ENCODE measurements around the gene TENM3.

The TENM3 gene

GRCh38 chr4:182528819-182529218 is 285.6 kb downstream of the TENM3 start:
- DNase-seq (ENCODE audit: insufficient read length, low spot score) (no peak), FAIRE-seq (peak; percentile 11)
- TF ChIP-seq CTCF (IDR thresholded peaks at IDR 0.05; ENCODE audit: insufficient read depth, missing control alignments) = no peak

GRCh38 chr4:182530451-182530850 is 287.2 kb downstream of the TENM3 start:
- DNase-seq (ENCODE audit: insufficient read length, low spot score) (no peak), FAIRE-seq (no peak)
- no peak for TF ChIP-seq CTCF (IDR thresholded peaks at IDR 0.05; ENCODE audit: insufficient read depth, missing control alignments)

- no peak for DNase-seq (ENCODE audit: insufficient read length, low spot score)
- no peak for TF ChIP-seq CTCF (IDR thresholded peaks at IDR 0.05; ENCODE audit: insufficient read depth, missing control alignments)
- no peak for FAIRE-seq
Measured at GRCh38 chr4:182531555-182532162, 288.5 kb downstream of the TENM3 start.

GRCh38 chr4:182532441-182532840 is 289.2 kb downstream of the TENM3 start:
- TF ChIP-seq CTCF (IDR thresholded peaks at IDR 0.05; ENCODE audit: insufficient read depth, missing control alignments) = no peak
- FAIRE-seq (no peak), DNase-seq (ENCODE audit: insufficient read length, low spot score) (no peak)

- no peak for TF ChIP-seq CTCF (IDR thresholded peaks at IDR 0.05; ENCODE audit: insufficient read depth, missing control alignments)
- no peak for DNase-seq (ENCODE audit: insufficient read length, low spot score)
- FAIRE-seq = no peak
Measured at GRCh38 chr4:182533964-182534363, 290.8 kb downstream of the TENM3 start.

- FAIRE-seq (no peak), DNase-seq (ENCODE audit: insufficient read length, low spot score) (no peak)
- TF ChIP-seq CTCF (IDR thresholded peaks at IDR 0.05; ENCODE audit: insufficient read depth, missing control alignments) = no peak
Measured at GRCh38 chr4:182536221-182536811, 293.1 kb downstream of the TENM3 start.

- FAIRE-seq = no peak
- TF ChIP-seq CTCF (IDR thresholded peaks at IDR 0.05; ENCODE audit: insufficient read depth, missing control alignments) = no peak
Measured at GRCh38 chr4:182537031-182537795, 294.0 kb downstream of the TENM3 start.

More at GRCh38 chr4:182537031-182537795, 294.0 kb downstream of the TENM3 start:
- DNase-seq (ENCODE audit: insufficient read length, low spot score) = no peak

Data from D721Med (cell line).